Stimulated activated CD8-positive, alpha-beta memory T cell treated with anti-CD3 and anti-CD28 coated beads, Interleukin-4, amount 100 ng/mL, for 1 hour (primary cell): ENCODE measurements around the gene HNRNPA1.
"Not testable (repeated sequence)": the region's sequence is repeated elsewhere in the genome, so short reads cannot be mapped to it uniquely, and the experiment has no call there.

Source experiments
- DNase-seq, 2 donors: peaks; one replicate each; pipeline ENCODE4 v3.0.0-alpha.2; 2020; ENCODE audit warnings: low read depth in 2 of 2, low spot score in 1 of 2

HNRNPA1 gene

GRCh38 chr12:54280468-54281260, at the start of gene HNRNPA1:
HNRNPA1 (plus strand) TSS chr12:54280726; CDS start chr12:54280808, 82 bp downstream.
- DNase-seq: peak; percentile 64 to 88

GRCh38 chr12:54231269-54231668, 49.3 kb upstream of the HNRNPA1 start:
- not testable (repeated sequence) for DNase-seq

GRCh38 chr12:54232790-54233189, 47.7 kb upstream of the HNRNPA1 start:
- DNase-seq: no peak

- DNase-seq: no peak
Measured at GRCh38 chr12:54238531-54238930, 42.0 kb upstream of the HNRNPA1 start.

- no peak for DNase-seq
Measured at GRCh38 chr12:54239620-54240019, 40.9 kb upstream of the HNRNPA1 start.

GRCh38 chr12:54240129-54240528, 40.4 kb upstream of the HNRNPA1 start:
- no peak for DNase-seq

GRCh38 chr12:54240971-54241588, 39.4 kb upstream of the HNRNPA1 start:
- no peak for DNase-seq

GRCh38 chr12:54246011-54246641, 34.4 kb upstream of the HNRNPA1 start:
- DNase-seq: no peak

- no peak for DNase-seq
Measured at GRCh38 chr12:54249489-54249888, 31.0 kb upstream of the HNRNPA1 start.

GRCh38 chr12:54251667-54252284, 28.8 kb upstream of the HNRNPA1 start:
- DNase-seq: no peak

- DNase-seq: no peak
Measured at GRCh38 chr12:54253240-54253639, 27.3 kb upstream of the HNRNPA1 start.

- DNase-seq: no peak
Measured at GRCh38 chr12:54257332-54257731, 23.2 kb upstream of the HNRNPA1 start.

- DNase-seq: no peak
Measured at GRCh38 chr12:54258201-54258681, 22.3 kb upstream of the HNRNPA1 start.

GRCh38 chr12:54259194-54260011, 21.1 kb upstream of the HNRNPA1 start:
- DNase-seq: peak in 1 of 2 donors; percentile 26

- DNase-seq: no peak
Measured at GRCh38 chr12:54261815-54262402, 18.6 kb upstream of the HNRNPA1 start.

- DNase-seq: no peak
Measured at GRCh38 chr12:54262403-54262925, 18.1 kb upstream of the HNRNPA1 start.

GRCh38 chr12:54265364-54265812, 15.1 kb upstream of the HNRNPA1 start:
- DNase-seq: no peak

GRCh38 chr12:54266852-54267251, 13.7 kb upstream of the HNRNPA1 start:
- no peak for DNase-seq

GRCh38 chr12:54270345-54270744, 10.2 kb upstream of the HNRNPA1 start:
- no peak for DNase-seq

GRCh38 chr12:54272214-54272613, 8.3 kb upstream of the HNRNPA1 start:
- no peak for DNase-seq
